ENCODE measurements around the gene SMARCD3.

The SMARCD3 gene

GRCh38 chr7:151249732-151250072 lies 1.2 kb upstream of the SMARCD3 start:
- H3K9me3 ChIP-seq (ENCODE audit: control insufficient read depth, low read length), result no peaks in the 10 kb centered on the region
- H3K36me3 ChIP-seq (ENCODE audit: control insufficient read depth, insufficient read depth, low read length), result no peaks in the 10 kb centered on the region
- peaks cover 68% of the 10 kb centered on the region for H3K27me3 ChIP-seq (ENCODE audit: control insufficient read depth, insufficient read depth, low read length, poor library complexity, severe bottlenecking)
- H3K4me1 ChIP-seq (ENCODE audit: control insufficient read depth, insufficient read depth, low read length), result peaks cover 54% of the 10 kb centered on the region
- no peak overlapping the region for H3K4me3 ChIP-seq (ENCODE audit: insufficient read depth, low read depth, low read length)
- no peak overlapping the region for H3K27ac ChIP-seq (ENCODE audit: insufficient read depth, low read depth, low read length, poor library complexity, severe bottlenecking)
- WGBS, 2 experiments, result 16 to 29% methylated on average over 5 of the region's 5 CpGs

- peak overlapping the region; percentile 38 for H3K4me3 ChIP-seq (ENCODE audit: insufficient read depth, low read depth, low read length)
- H3K36me3 ChIP-seq (ENCODE audit: control insufficient read depth, insufficient read depth, low read length), result no peaks in the 10 kb centered on the region
- H3K4me1 ChIP-seq (ENCODE audit: control insufficient read depth, insufficient read depth, low read length), result peaks cover 56% of the 10 kb centered on the region
- no peaks in the 10 kb centered on the region for H3K9me3 ChIP-seq (ENCODE audit: control insufficient read depth, low read length)
- H3K27ac ChIP-seq (ENCODE audit: insufficient read depth, low read depth, low read length, poor library complexity, severe bottlenecking), result no peak overlapping the region
- WGBS, 2 experiments, result 4 to 5% methylated on average over 45 of the region's 45 CpGs
- peaks cover 71% of the 10 kb centered on the region for H3K27me3 ChIP-seq (ENCODE audit: control insufficient read depth, insufficient read depth, low read length, poor library complexity, severe bottlenecking)
Observed at GRCh38 chr7:151249034-151249731, 689 bp upstream of the SMARCD3 start.

GRCh38 chr7:151247611-151248345 lies 716 bp downstream of the SMARCD3 start:
- Histone ChIP-seq H3K27ac (ENCODE audit: insufficient read depth, low read depth, low read length, poor library complexity, severe bottlenecking) (no peak overlapping the region), H3K9me3 (ENCODE audit: control insufficient read depth, low read length) (no peaks in the 10 kb centered on the region), H3K4me1 (ENCODE audit: control insufficient read depth, insufficient read depth, low read length) (peaks cover 63% of the 10 kb centered on the region), H3K36me3 (ENCODE audit: control insufficient read depth, insufficient read depth, low read length) (no peaks in the 10 kb centered on the region), H3K4me3 (ENCODE audit: insufficient read depth, low read depth, low read length) (peak overlapping the region; percentile 38), H3K27me3 (ENCODE audit: control insufficient read depth, insufficient read depth, low read length, poor library complexity, severe bottlenecking) (peaks cover 71% of the 10 kb centered on the region)
- 11 to 13% methylated on average over 29 of the region's 29 CpGs for WGBS, 2 experiments

GRCh38 chr7:151246851-151247580 lies 1.5 kb downstream of the SMARCD3 start:
- Histone ChIP-seq H3K9me3 (ENCODE audit: control insufficient read depth, low read length) (no peaks in the 10 kb centered on the region), H3K27ac (ENCODE audit: insufficient read depth, low read depth, low read length, poor library complexity, severe bottlenecking) (no peak overlapping the region), H3K4me3 (ENCODE audit: insufficient read depth, low read depth, low read length) (no peak overlapping the region), H3K36me3 (ENCODE audit: control insufficient read depth, insufficient read depth, low read length) (no peaks in the 10 kb centered on the region), H3K4me1 (ENCODE audit: control insufficient read depth, insufficient read depth, low read length) (peaks cover 61% of the 10 kb centered on the region), H3K27me3 (ENCODE audit: control insufficient read depth, insufficient read depth, low read length, poor library complexity, severe bottlenecking) (peaks cover 71% of the 10 kb centered on the region)
- WGBS, 2 experiments, result 53 to 57% methylated on average over 4 of the region's 4 CpGs

GRCh38 chr7:151246102-151246850 lies 2.2 kb downstream of the SMARCD3 start:
- no peaks in the 10 kb centered on the region for H3K36me3 ChIP-seq (ENCODE audit: control insufficient read depth, insufficient read depth, low read length)
- H3K27me3 ChIP-seq (ENCODE audit: control insufficient read depth, insufficient read depth, low read length, poor library complexity, severe bottlenecking), result peaks cover 68% of the 10 kb centered on the region
- no peak overlapping the region for H3K4me3 ChIP-seq (ENCODE audit: insufficient read depth, low read depth, low read length)
- no peak overlapping the region for H3K27ac ChIP-seq (ENCODE audit: insufficient read depth, low read depth, low read length, poor library complexity, severe bottlenecking)
- H3K9me3 ChIP-seq (ENCODE audit: control insufficient read depth, low read length), result no peaks in the 10 kb centered on the region
- peaks cover 59% of the 10 kb centered on the region for H3K4me1 ChIP-seq (ENCODE audit: control insufficient read depth, insufficient read depth, low read length)
- 31 to 34% methylated on average over 13 of the region's 13 CpGs for WGBS, 2 experiments

GRCh38 chr7:151245360-151246101 lies 3.0 kb downstream of the SMARCD3 start:
- WGBS, 2 experiments, result 2% methylated on average over 60 of the region's 60 CpGs

GRCh38 chr7:151244841-151245346 lies 3.6 kb downstream of the SMARCD3 start:
- Histone ChIP-seq H3K4me3 (ENCODE audit: insufficient read depth, low read depth, low read length) (peak overlapping the region; percentile 0), H3K4me1 (ENCODE audit: control insufficient read depth, insufficient read depth, low read length) (peaks cover 48% of the 10 kb centered on the region)
- WGBS, 2 experiments, result 5 to 7% methylated on average over 15 of the region's 15 CpGs

More at GRCh38 chr7:151245360-151246101, 3.0 kb downstream of the SMARCD3 start:
- Histone ChIP-seq H3K36me3 (ENCODE audit: control insufficient read depth, insufficient read depth, low read length) (no peaks in the 10 kb centered on the region), H3K27ac (ENCODE audit: insufficient read depth, low read depth, low read length, poor library complexity, severe bottlenecking) (no peak overlapping the region), H3K4me1 (ENCODE audit: control insufficient read depth, insufficient read depth, low read length) (peaks cover 54% of the 10 kb centered on the region), H3K4me3 (ENCODE audit: insufficient read depth, low read depth, low read length) (peak overlapping the region; percentile 0), H3K27me3 (ENCODE audit: control insufficient read depth, insufficient read depth, low read length, poor library complexity, severe bottlenecking) (peaks cover 60% of the 10 kb centered on the region), H3K9me3 (ENCODE audit: control insufficient read depth, low read length) (no peaks in the 10 kb centered on the region)

GRCh38 chr7:151244196-151244840 lies 4.2 kb downstream of the SMARCD3 start:
- 33 to 39% methylated on average over 7 to 10 of the region's 10 CpGs for WGBS, 2 experiments

More at GRCh38 chr7:151244841-151245346, 3.6 kb downstream of the SMARCD3 start:
- H3K27ac ChIP-seq (ENCODE audit: insufficient read depth, low read depth, low read length, poor library complexity, severe bottlenecking), result no peak overlapping the region
- no peaks in the 10 kb centered on the region for H3K9me3 ChIP-seq (ENCODE audit: control insufficient read depth, low read length)
- H3K36me3 ChIP-seq (ENCODE audit: control insufficient read depth, insufficient read depth, low read length), result no peaks in the 10 kb centered on the region
- H3K27me3 ChIP-seq (ENCODE audit: control insufficient read depth, insufficient read depth, low read length, poor library complexity, severe bottlenecking), result peaks cover 54% of the 10 kb centered on the region

More at GRCh38 chr7:151244196-151244840, 4.2 kb downstream of the SMARCD3 start:
- Histone ChIP-seq H3K4me3 (ENCODE audit: insufficient read depth, low read depth, low read length) (no peak overlapping the region), H3K27ac (ENCODE audit: insufficient read depth, low read depth, low read length, poor library complexity, severe bottlenecking) (no peak overlapping the region), H3K36me3 (ENCODE audit: control insufficient read depth, insufficient read depth, low read length) (no peaks in the 10 kb centered on the region), H3K27me3 (ENCODE audit: control insufficient read depth, insufficient read depth, low read length, poor library complexity, severe bottlenecking) (peaks cover 48% of the 10 kb centered on the region), H3K4me1 (ENCODE audit: control insufficient read depth, insufficient read depth, low read length) (peaks cover 42% of the 10 kb centered on the region), H3K9me3 (ENCODE audit: control insufficient read depth, low read length) (no peaks in the 10 kb centered on the region)
